GM21526 (cell line): ENCODE measurements around the gene RNF220.
"Not testable (repeated sequence)": the region's sequence is repeated elsewhere in the genome, so short reads cannot be mapped to it uniquely, and the experiment has no call there.

Experiments
- ATAC-seq: cut with Tn5 transposase; IDR thresholded peaks from one replicate; pipeline ENCODE4 v1.9.1; 2021; ENCODE audit warnings: moderate library complexity; ENCODE audit not compliant: unreplicated experiment, low FRiP score

Gene RNF220

DNA sequence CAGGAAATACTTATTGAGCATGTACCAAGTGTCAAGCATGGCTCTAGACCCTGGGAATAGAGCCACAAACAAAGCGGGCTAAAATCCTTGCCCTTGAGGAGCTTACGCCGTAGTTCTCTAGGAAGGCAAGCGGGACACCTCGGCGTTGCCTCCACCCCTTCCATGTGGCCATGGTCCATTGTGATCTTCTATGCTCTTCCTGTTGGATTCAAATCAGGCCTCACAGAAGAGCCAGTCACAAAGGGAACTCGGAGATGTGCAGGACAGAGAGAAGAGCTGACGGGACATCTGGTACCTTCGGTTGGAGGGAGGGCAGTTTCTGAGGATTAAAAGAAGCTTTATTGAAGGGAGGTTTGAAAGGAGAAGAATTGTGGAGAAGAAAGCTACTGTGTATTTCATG is 139.9 kb downstream of the RNF220 start:
- ATAC-seq = no peak

DNA sequence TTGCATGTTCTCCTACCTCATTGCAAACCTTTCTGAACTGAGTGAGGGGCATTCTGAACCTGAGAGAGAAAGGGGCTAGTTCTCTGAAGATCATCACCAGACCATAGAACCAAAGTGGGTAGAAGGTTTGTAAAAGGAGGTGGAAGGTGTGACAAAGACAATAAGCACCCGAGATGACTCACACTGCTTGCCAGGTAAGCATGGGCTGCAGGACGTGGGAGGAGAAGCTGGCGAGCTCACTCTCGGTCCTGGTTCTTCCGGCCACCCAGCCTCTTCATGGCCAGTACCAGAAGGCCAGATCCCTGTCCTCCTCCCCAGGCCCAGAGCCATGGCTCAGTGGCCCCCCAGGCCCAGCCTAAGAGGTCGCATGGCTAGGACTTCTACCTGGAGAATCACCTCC is 140.9 kb downstream of the RNF220 start:
- no peak for ATAC-seq

DNA sequence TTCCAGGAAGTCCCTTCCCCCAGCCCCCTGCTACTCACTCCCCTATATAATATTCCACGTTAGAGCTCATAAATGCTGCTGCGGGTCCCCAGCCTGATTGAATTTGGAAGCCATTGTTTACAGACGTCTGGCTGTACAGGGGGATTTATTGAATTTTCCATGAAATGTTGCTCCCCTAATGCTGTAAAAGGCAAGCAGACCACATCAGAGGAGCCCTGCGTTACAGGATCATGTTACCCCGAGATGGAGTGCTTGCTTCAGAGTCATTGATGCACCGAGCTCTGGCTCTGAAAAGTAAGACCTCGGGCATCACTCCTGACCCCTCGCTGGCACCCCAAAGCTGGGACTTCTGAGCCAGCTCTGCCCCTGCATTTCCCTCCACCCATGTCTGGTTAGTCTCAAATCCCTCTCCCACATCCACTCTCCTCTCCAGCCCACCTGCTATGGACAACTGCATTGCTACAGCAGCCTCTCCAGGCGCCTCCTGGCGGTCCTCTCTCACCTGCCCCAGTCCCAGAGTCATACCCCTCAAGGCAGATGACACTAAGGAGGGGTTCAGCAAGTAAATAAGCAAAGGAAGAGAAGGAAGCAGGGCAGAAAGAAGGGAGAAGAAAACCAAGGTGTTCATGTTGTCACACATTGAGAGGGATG is 141.5 kb downstream of the RNF220 start:
- no peak for ATAC-seq

DNA sequence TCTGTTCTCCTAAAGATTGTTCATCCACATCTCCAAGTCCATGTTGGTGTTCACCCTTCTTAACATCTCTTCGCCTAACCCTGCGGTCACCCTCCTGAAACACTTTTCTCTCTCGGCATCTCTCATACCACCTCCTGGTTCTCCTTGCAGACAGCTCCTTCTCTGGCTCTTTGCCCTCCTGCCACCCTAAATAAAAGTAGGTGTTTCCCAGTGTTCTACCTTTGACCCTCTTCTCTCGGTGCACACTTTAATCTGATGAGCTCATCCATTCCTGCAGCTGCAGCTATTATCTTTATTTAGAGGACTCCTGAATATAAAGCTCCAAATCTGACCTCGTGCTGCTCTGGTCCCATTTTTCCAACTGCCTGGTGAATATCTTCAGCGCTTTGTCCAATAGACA is 142.3 kb downstream of the RNF220 start:
- ATAC-seq = no peak

DNA sequence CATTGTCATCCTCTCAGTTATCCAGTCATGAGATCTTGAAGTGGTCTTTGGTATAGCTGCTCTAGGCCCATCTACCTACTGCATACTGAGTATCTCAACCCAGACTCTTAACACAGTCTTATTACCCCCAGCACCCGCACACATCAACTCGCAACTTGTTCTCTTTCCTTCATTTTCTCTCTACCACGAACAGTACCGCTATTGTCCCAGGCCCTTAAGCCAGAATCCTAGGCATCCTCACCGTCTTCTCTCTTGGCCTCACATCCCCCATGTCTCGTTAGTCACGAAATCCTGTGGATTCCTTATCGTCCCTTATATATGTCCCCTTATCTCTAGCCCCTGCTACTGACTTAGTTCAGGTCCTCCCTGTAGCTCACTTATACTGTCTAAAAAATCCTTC is 142.8 kb downstream of the RNF220 start:
- no peak for ATAC-seq

DNA sequence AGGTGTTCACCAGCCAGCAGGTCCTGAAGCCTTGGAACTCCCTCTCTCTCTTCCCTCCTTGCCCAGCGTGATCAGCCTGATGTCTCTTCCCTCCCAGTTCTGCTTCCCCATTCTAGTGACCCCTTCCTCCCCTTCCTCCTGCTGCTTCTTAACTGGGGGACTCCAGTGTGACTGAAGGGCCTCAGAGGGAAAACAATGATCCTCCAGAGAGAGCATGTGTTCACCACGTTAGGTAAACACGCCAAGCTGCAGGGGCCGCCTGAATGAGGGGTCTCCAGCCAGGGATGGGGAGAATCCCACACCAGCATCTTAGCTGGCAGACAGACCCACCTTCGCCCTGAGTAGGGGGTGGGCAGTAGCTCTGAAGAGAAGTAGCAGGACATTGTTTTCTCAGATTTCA is 144.5 kb downstream of the RNF220 start:
- ATAC-seq = no peak

DNA sequence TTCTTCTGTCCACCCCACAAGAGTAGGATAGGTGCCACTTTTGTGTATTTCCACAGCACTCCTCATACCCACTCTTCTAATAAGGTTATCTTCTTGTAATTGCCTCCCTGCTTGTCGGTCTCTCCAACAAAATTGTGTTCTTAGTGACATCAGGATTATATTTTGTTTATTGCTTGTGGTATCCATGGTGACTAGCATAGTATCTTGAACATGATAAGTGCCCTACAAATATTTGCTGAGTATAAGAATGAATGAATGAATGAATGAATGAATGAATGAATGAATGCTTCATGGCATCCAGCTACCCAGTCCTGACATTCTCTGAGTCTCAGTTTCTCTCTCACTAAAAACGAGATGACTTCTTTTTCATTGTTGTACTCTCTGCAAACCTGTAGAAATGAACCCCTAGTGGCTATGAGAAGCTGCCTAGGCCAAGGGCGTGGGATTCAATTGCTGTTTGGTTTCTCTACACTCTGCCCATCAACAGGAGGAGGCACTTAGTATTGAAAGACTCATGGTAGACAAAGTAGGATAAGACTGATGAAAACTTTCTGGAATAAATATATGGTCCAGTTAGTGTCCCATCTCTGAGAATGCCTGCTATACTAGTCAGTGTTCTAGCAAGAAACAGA is 148.2 kb downstream of the RNF220 start:
- ATAC-seq = no peak

DNA sequence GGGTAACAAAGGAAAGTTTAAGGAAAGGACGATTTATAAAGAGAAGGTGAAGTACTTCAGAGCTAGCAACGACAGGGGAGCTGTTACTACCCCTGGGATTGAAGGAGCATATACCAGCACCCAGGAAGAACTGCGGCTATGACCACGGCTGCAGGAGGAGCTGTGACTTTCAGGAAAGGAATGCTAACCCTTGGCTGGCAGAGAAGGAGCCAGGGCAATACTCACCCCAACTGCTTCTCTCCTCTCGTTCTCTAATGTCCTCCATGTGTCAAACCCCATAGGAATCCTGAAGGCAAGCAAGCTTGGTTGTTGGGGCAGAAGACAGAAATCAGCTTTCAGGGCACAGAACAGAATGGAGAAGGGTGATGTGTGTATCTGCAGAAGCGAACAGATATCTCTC is 148.7 kb downstream of the RNF220 start:
- ATAC-seq = no peak

DNA sequence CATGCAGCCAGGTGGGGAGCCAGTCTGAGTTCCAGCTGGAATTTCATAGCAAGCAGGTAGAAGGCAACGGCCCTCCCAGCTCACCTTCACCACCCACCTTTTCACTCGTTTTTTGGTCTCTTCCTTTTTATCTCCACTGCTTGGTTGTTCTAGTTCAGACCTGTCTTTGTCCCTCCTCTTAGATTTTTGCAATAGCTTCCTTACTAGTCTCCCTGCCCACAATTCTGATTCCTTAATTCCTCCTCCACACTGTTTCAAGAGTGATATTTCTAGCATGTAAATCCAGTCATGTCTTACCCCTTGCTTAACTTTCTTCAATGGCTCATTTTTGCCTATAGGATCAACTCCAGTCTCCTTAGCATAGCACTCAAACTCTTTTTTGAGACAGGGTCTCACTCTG is 149.7 kb downstream of the RNF220 start:
- no peak for ATAC-seq

DNA sequence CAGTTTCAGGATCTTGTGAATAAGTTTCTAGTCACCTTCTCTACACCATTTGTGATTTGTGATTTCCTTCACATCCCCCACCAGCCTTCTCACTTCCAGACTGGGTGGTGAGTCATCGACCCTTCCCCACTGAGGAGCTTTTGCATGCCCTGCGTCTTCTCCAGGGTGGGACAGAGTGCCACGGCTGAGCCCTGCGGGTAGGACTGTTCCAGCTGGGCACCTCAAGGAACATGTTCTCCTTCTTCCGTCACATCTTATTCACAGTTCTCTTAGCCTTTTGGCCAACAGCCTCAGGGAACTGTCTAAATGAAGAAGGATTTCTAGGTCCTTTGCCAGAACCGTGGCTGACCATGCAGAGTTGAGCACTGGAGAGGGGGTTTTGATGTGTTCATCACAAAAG is 152.7 kb downstream of the RNF220 start:
- ATAC-seq = no peak

DNA sequence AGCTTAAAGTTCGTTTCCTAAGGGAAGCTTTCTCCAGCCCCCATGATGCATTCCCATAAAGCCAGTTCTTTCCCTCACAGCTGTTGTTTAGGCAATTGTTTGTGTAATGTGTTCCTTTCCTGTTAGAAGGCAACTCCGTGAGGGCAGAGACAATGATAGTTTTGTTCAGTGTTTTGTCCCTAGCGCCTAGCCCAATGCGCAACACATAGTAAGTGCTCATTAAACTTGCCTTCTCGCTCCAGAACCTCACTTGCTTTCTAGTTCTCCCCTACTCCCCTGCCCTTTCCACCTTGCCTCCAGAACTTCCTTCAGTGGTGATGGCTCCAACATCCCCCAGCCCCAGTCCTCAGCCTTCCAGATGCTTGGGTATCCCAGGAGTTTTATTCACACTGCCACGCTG is 153.8 kb downstream of the RNF220 start:
- ATAC-seq = no peak

DNA sequence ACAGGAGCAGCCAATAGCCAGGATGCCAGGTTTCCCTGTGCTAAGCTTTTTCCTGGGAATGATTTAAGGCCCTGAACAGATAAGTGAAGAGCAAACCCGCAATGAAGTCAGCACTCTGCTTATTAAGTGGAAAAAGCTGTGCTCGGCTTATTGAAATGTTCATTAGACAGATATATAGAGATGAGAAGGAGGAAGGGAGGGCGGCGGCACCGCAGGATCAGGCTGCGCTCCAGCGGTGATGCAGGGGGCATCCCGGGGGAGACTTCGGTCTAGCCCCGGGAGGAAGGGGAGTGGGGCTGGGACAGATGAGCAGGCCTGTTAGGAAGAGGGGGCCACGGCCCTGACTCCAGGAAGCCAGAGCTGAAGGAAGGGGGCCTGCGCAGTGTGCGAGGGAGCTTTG is 154.3 kb downstream of the RNF220 start:
- ATAC-seq = no peak

DNA sequence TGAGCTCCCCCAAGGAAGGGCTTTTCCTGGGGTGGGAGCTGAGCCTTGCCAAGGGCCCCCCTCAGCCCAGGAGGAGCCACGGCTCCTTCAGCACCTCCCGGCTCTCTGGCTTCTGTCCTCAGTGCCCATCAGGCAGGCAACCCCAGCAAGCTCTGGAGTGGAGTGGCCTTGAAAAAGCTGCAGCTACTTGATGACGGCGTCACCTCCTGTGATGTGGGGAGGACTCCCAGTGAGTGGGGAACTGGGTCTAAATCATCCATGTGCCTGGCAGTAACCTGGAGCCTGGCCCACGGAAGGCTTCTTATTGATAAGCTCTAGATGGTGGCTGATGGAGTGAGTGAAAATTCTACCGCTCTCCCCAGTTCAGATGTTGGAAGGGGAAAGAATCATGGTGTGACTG is 154.9 kb downstream of the RNF220 start:
- ATAC-seq = no peak

DNA sequence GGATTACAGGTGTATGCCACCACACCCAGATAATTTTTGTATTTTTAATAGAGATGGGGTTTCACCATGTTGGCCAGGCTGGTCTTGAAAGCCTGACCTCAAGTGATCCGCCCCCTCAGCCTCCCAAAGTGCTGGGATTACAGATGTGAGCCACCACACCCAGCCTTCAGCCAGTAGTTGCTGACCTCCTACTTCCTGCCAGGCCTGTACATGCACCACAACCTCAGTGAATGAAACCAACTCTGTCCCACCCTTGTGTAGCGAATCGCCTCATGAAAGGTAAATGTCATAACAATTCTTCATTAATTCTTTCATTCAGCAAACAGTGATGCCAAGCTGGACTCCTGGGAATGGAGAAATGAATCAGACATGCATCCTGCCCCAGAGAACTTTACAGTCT is 155.6 kb downstream of the RNF220 start:
- ATAC-seq = not testable (repeated sequence)

DNA sequence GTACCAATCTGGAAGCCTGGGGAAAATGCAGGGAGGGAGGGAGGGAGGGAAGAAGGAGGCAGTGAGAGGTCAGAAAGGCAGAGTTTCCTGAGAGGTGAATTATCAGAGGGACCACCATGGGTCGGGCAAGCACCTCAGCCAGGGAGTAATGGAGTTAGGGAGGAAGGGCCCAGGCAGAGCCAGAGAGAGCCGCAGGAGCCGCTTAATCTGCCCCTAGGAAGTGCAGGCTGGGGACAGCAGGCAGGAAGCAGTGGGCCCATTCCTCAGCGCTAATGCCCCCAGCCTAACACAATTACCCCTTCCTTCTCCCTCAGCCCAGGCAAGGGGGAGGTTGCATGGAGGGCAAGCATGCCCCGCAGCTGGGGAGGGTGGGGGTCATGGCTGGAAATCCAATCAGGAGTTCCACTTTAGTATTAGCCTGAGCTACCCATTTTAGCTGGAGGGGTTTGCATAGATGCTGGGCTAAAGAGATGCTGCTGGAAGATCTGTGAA is 160.2 kb downstream of the RNF220 start:
- ATAC-seq = no peak

DNA sequence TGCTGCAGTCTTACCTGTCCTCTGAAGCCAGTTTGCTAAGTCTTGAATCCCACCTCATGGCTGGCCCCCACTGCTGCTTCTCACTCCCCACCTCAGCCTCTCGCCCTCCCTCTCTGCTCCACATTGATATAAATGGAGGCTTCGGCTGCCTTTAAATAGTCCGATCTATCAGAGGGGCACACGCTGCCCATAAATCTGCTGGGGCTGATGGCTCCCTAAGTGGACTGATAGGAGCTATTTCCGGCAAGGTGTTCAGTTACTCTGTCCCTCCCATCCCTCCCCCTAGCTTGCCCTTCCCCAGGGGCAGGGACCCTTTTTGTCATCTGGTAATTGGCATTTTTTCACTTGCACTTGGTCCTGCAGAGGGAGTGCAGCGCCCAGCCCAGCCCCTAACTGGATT is 160.8 kb downstream of the RNF220 start:
- no peak for ATAC-seq

DNA sequence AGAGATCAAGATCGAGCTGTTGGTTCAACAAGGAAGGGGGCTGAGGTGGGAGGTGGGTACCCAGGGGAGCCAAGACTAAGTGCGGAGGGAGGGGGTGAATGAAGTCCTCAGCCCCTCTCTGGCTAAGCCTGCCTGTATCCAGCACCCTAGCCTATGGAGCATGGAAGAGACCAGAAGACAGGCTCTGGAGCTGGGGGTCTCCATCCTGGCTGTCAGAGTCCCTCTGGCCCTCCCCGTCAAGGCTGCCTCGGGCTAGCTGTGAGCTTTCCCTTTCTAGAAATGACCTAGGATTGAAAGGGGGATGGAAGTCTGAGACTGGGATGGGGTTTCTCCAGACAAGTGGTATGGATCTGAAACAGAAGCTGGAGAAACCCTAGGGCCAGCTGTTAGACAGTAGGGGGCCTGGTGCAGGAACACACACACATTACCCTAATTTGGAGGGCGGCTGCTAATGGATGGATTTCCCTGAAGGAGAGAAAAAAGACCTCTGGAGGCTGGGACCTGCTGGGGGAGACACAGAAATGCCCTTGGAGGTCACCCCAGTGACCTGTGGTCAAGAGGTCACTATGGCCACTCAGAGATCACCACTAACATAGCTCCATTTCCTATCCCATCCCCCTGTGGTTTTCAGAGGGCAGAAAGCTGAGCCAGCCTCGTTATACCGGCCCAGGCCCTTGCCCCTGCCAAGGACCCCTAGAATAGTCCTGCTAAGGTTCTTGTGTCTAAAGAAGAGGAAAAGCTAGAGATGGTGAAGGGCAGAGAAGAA is 161.4 kb downstream of the RNF220 start:
- ATAC-seq = no peak

DNA sequence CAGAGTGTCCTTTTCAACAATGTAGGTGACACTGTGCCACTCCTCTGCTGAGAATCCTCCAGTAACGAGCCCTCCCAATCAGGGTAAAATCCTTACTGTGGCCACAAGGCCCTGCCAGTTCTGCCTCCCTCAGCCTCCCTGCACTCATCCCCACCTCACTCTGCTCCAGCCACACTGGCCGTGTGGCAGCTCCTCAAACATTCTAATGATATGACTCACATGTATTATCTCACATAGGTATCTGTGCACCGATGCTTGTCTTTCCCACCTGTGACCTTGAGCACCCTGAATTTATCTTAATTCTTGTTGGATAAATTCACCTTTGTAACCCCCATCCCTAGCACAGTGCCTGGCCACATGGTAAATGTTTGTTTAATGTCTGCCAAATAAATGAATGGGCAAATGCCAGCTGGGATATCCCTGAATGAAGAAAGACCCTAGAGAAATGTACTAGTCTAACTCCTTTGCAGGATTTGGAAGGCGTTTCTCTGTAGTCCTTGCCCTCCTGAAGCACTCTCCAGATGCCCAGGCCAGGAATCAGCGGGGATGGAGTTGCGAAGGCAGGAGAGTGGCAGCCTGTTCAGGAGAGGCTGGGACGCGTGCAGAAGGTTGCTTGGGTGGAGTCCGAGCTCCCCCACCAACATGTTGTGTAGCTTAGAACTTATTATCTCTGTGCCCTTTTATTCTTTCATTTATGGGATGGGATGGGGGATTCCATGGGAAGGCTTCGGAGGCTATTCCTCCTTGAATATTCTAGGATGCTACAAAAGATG is 163.3 kb downstream of the RNF220 start:
- no peak for ATAC-seq

DNA sequence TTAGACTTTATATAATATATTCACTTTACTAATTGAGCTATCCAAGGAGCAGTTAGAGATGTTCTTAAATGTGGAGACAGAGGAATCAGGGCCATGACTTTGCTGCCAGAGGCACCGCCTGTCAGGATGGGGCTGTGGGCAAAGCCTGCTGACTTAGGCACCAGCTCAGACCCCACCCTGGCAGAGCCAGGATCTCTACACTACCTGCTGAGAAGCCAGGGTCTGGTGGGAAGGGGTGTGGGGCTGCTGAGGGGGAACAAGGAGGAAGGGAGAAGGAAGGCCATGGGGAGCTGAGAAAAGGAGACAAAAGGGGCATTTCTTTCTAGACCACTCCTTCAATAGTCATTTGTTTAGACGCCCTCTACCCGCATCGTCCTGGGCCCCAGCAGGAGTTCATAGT is 164.4 kb downstream of the RNF220 start:
- no peak for ATAC-seq

DNA sequence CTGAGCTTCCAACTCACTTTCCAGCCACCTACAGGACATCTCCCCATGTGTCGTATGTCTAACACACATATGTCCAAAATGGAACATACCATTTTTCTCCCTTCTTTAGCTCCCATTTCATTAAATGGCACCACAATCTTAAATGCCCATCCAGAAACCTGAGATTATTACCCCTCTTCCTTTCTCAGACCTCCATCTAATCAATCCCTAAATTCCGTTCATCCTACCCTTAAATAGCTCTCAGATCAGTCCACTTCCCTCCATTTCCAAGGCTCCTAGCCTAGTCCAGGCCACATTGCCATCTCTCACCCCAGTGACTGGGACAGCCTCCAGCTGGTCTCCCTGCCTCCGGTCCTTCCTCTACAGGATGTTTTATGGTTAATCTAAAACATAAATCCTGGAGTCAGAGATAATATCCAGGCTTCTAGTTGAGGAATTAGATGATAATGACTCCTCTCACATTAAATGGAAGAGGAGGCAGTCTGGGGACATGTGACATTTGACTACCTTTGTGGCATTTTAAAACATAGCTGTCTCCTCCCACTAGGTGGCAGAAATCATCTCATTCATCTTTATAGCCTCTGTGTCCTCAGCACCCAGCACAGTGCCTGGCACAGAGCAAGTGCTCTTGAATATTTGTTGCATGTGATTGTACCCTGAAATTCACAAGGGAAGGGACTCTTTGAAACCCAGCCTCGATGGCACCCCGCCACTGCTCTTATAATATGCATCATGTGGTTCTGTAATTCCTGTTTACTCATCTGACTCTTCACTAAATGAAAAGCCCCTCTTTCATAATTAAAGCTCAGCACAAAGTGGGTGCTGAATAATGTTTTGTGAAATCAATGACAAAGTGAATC is 166.9 kb downstream of the RNF220 start:
- ATAC-seq = no peak
